HepG2 (cell line): Measurements from ENCODE around the gene MRPS18C. TPM values are rescaled to one million over a fixed set of nuclear protein-coding genes. Genes with fewer than 3 reads are reported as not detected.

ENCODE experiments used
- CBX5 ChIP-seq: sonication (generic); formaldehyde crosslinking; IDR thresholded peaks from 2 replicates; pipeline ENCODE4 v1.4.0; 2020; ENCODE audit warnings: missing genetic modification reagents, borderline replicate concordance
- CHCHD3 ChIP-seq: sonication (generic); formaldehyde crosslinking; IDR thresholded peaks from 2 replicates; pipeline ENCODE4 v1.8.0; 2022; ENCODE audit warnings: mild to moderate bottlenecking, missing genetic modification reagents, moderate library complexity
- FOXA1 ChIP-seq, 2 experiments: fragments of 450-650 bp in 1 of 2; sonication (generic) in 1 of 2; formaldehyde crosslinking in 1 of 2; IDR thresholded peaks; 2 replicates each; pipeline versions ENCODE4 v1.4.0 to v1.6.1; 2016 to 2020; ENCODE audit warnings: missing genetic modification reagents in 1 of 2
- SP140L ChIP-seq: sonication (generic); formaldehyde crosslinking; IDR thresholded peaks from 2 replicates; pipeline ENCODE4 v1.4.0; 2020; ENCODE audit warnings: missing genetic modification reagents, borderline replicate concordance
- THAP11 ChIP-seq: IDR thresholded peaks from 2 replicates; pipeline ENCODE4 v1.6.1; 2016; ENCODE audit warnings: missing biosample characterization, missing genetic modification reagents
- ZBTB46 ChIP-seq: sonication (generic); formaldehyde crosslinking; IDR thresholded peaks from 2 replicates; pipeline ENCODE4 v1.4.0; 2020; ENCODE audit warnings: mild to moderate bottlenecking, missing genetic modification reagents, borderline replicate concordance
- ZNF510 ChIP-seq: sonication (generic); formaldehyde crosslinking; IDR thresholded peaks from 2 replicates; pipeline ENCODE4 v1.4.0; 2020; ENCODE audit warnings: low read depth, mild to moderate bottlenecking, missing genetic modification reagents
- ZNF703 ChIP-seq: sonication (generic); formaldehyde crosslinking; IDR thresholded peaks from 2 replicates; pipeline ENCODE4 v1.5.1; 2020; ENCODE audit warnings: missing genetic modification reagents, mild to moderate bottlenecking, moderate library complexity, borderline replicate concordance
- polyA plus RNA-seq, 8 experiments: library from polyadenylated mRNA; depleted of rRNA in 3 of 8; stranded (reverse) in 7 of 8; unstranded in 1 of 8; fragments of >200 nt; fragmentation: Illumina TruSeq in 4 of 8; extraction: Trizol in 4 of 8; gene quantifications; 2 replicates each; pipeline versions ENCODE4 v1.2.1 to v1.2.3, GENCODE V29; 2011 to 2016; ENCODE audit warnings: low read depth in 4 of 8, missing spikeins in 1 of 8, mixed read lengths in 1 of 8; ENCODE audit not compliant: insufficient read depth in 1 of 8
- total RNA-seq, 5 experiments: library from RNA; depleted of rRNA; stranded (reverse); fragments of >200 nt; fragmentation: Illumina TruSeq; extraction: Trizol; gene quantifications; 2 replicates each; pipeline ENCODE4 v1.2.3, GENCODE V29; 2016; ENCODE audit warnings: low read depth in 1 of 5
- TF ChIP-seq, protein P1 (sequence below): sonication (generic); formaldehyde crosslinking; IDR thresholded peaks from 2 replicates; pipeline ENCODE4 v1.5.0; 2020; ENCODE audit warnings: mild to moderate bottlenecking, missing genetic modification reagents
- TF ChIP-seq, protein P2 (sequence below): sonication (generic); formaldehyde crosslinking; IDR thresholded peaks from 2 replicates; pipeline ENCODE4 v1.8.0; 2022; ENCODE audit warnings: mild to moderate bottlenecking, missing genetic modification reagents, moderate library complexity
- TF ChIP-seq, protein P3 (sequence below): sonication (generic); formaldehyde crosslinking; IDR thresholded peaks from 2 replicates; pipeline ENCODE4 v1.5.1; 2020; ENCODE audit warnings: mild to moderate bottlenecking, missing genetic modification reagents, borderline replicate concordance

Gene MRPS18C
- total and polyA plus RNA-seq, 2 of the 13 experiments (the other 11 are each of a cell fraction or from before 2014, with no cell fraction given) = 45.4 to 124 TPM

GRCh38 chr4:83484500-83485461 is 28.9 kb downstream of the MRPS18C start, which contains the start of gene ABRAXAS1 (continued):
- TF ChIP-seq, protein P1, sequence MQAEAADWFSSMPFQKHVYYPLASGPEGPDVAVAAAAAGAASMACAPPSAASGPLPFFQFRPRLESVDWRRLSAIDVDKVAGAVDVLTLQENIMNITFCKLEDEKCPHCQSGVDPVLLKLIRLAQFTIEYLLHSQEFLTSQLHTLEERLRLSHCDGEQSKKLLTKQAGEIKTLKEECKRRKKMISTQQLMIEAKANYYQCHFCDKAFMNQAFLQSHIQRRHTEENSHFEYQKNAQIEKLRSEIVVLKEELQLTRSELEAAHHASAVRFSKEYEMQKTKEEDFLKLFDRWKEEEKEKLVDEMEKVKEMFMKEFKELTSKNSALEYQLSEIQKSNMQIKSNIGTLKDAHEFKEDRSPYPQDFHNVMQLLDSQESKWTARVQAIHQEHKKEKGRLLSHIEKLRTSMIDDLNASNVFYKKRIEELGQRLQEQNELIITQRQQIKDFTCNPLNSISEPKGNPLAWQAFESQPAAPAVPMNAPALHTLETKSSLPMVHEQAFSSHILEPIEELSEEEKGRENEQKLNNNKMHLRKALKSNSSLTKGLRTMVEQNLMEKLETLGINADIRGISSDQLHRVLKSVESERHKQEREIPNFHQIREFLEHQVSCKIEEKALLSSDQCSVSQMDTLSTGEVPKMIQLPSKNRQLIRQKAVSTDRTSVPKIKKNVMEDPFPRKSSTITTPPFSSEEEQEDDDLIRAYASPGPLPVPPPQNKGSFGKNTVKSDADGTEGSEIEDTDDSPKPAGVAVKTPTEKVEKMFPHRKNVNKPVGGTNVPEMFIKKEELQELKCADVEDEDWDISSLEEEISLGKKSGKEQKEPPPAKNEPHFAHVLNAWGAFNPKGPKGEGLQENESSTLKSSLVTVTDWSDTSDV = peak; percentile 64; the same call in 1 of the 2 replicates
- TF ChIP-seq THAP11 (CRISPR knock-in tag) = peak; percentile 80
- 0 out of 2 replicates have a peak, but pooled peaks have one; percentile 31 for TF ChIP-seq ZNF510 (CRISPR knock-in tag)
- TF ChIP-seq CBX5 = no peak
- no peak for TF ChIP-seq ZNF703 (CRISPR knock-in tag)
- no peak for TF ChIP-seq SP140L (CRISPR knock-in tag)
- TF ChIP-seq, protein P2, sequence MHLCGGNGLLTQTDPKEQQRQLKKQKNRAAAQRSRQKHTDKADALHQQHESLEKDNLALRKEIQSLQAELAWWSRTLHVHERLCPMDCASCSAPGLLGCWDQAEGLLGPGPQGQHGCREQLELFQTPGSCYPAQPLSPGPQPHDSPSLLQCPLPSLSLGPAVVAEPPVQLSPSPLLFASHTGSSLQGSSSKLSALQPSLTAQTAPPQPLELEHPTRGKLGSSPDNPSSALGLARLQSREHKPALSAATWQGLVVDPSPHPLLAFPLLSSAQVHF (CRISPR knock-in tag) = peak; percentile 70; the same call in 1 of the 2 replicates
- no peak for TF ChIP-seq CHCHD3 (CRISPR knock-in tag)
- TF ChIP-seq, protein P3, sequence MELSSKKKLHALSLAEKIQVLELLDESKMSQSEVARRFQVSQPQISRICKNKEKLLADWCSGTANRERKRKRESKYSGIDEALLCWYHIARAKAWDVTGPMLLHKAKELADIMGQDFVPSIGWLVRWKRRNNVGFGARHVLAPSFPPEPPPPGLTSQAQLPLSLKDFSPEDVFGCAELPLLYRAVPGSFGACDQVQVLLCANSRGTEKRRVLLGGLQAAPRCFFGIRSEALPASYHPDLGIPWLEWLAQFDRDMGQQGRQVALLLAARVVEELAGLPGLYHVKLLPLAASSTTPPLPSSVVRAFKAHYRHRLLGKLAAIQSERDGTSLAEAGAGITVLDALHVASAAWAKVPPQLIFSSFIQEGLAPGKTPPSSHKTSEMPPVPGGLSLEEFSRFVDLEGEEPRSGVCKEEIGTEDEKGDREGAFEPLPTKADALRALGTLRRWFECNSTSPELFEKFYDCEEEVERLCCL (CRISPR knock-in tag) = no peak
- TF ChIP-seq FOXA1 (IDR thresholded peaks at IDR 0.05) = no peak
- peak; percentile 19; the same call in 1 of the 2 replicates for TF ChIP-seq FOXA1 (CRISPR knock-in tag; IDR thresholded peaks at IDR 0.05)
- no peak for TF ChIP-seq ZBTB46 (CRISPR knock-in tag)
